MM.1S (cell line): ENCODE measurements around the gene BCL11A.

Experiments used
- CTCF ChIP-seq: fragments of 300-600 bp; sonication (generic); IDR thresholded peaks from 2 replicates; pipeline ENCODE4 v1.5.1; 2016; ENCODE audit warnings: antibody characterized with exemption, low read length, mixed read lengths
- EZH2 ChIP-seq: fragments of 300-600 bp; sonication (generic); optimal IDR thresholded peaks from 2 replicates; pipeline ENCODE3; 2017; ENCODE audit warnings: low read depth, mild to moderate bottlenecking, antibody characterized with exemption, low read length, mixed read lengths
- EZH2phosphoT487 ChIP-seq: fragments of 300-600 bp; sonication (generic); IDR thresholded peaks from 2 replicates; pipeline ENCODE4 v1.6.1; 2018; ENCODE audit warnings: antibody characterized with exemption, low read length

- TF ChIP-seq EZH2 (no peak), CTCF (no peak), EZH2phosphoT487 (no peak)
Observed at GRCh38 chr2:60456115-60456770, 97.2 kb downstream of the BCL11A start.
